ENCODE results near the gene MMP21.

DNA sequence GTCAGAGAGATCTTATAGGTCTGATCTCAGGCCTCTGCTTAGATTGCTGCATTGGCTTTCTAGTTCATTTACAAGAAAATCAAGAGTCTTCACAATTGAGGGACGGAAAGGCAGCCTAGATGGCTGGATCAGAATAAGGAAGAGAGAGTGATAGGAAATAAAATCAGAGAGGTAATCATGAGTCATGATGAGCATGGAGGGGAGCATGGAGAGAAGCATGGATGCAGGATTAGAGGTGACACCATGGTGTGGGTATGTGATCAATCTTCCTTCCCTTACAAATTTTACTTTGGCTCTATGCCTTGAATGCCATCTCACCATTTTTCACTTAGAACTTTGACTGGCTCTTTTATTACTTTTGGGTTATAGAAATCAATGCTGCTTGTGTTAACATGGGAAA lies 49.1 kb upstream of the MMP21 start:
- TF ChIP-seq EZH2 (IDR thresholded peaks at IDR 0.05; ENCODE audit: insufficient read depth, poor library complexity, severe bottlenecking) (no peak), EZH2phosphoT487 (IDR thresholded peaks at IDR 0.05; ENCODE audit: insufficient read depth, low read depth) (no peak)
